AG10803 (cell line): Measurements from ENCODE around the gene MUSK.
A peak's percentile ranks its signal among the peaks of the same experiment; 100 is the strongest.
"Not testable (repeated sequence)": the region's sequence is repeated elsewhere in the genome, so short reads cannot be mapped to it uniquely, and the experiment has no call there.

Experiments used
- DNase-seq: peaks from one replicate; pipeline ENCODE4 v3.0.0; 2010; ENCODE audit warnings: low read depth
- H3K4me3 ChIP-seq: 2 replicates; pipeline ENCODE4 v1.5.1; 2011; ENCODE audit warnings: mild to moderate bottlenecking, low read length, control low read depth
- TF ChIP-seq, protein P1 (sequence below): conservative IDR thresholded peaks from 2 replicates; pipeline ENCODE4 v1.5.1; 2011; ENCODE audit warnings: mild to moderate bottlenecking, low read length, control low read depth, inconsistent platforms

MUSK gene

DNA sequence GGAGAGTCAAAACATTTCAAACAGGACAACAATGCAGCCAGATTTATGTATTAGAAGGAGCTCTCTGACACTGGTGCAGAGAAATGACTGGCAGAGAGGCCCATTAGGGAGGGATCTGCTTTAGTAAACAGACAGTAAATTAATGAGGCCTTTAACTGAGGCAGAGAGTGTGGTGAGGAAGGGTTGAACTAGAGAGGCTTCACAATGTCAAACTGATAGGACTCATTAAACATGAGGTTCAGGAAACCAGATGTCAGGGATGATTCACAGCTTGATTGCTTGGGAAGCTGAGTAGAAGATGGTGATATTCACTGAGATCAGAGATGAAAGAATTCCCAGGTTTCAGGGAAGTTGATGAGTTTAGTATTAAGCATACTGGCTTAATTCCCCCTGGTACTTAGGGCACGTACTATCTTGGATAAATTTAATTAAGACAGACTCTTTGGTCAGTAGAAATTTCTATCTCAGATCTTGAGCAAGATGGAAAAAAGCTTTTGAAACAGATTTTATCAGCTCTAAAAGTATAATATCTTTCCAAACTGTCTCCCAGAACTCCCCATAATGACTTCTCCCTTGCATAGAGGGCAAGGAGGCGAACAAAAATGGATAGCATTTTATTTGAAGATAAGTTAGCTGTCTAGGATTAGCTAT is 8.6 kb upstream of the MUSK start:
- DNase-seq = peak; percentile 36
- TF ChIP-seq, protein P1, sequence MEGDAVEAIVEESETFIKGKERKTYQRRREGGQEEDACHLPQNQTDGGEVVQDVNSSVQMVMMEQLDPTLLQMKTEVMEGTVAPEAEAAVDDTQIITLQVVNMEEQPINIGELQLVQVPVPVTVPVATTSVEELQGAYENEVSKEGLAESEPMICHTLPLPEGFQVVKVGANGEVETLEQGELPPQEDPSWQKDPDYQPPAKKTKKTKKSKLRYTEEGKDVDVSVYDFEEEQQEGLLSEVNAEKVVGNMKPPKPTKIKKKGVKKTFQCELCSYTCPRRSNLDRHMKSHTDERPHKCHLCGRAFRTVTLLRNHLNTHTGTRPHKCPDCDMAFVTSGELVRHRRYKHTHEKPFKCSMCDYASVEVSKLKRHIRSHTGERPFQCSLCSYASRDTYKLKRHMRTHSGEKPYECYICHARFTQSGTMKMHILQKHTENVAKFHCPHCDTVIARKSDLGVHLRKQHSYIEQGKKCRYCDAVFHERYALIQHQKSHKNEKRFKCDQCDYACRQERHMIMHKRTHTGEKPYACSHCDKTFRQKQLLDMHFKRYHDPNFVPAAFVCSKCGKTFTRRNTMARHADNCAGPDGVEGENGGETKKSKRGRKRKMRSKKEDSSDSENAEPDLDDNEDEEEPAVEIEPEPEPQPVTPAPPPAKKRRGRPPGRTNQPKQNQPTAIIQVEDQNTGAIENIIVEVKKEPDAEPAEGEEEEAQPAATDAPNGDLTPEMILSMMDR = no peak
- H3K4me3 ChIP-seq = no peak overlapping the region

- TF ChIP-seq, protein P1 = no peak
- DNase-seq = peak; percentile 8
- no peak overlapping the region for H3K4me3 ChIP-seq
Measured at GRCh38 chr9:110669433-110669832, 842 bp downstream of the MUSK start.

GRCh38 chr9:110671849-110672248 is 3.3 kb downstream of the MUSK start:
- no peak overlapping the region for H3K4me3 ChIP-seq
- DNase-seq = no peak
- TF ChIP-seq, protein P1 = no peak

- DNase-seq = no peak
- H3K4me3 ChIP-seq = no peak overlapping the region
- TF ChIP-seq, protein P1 = no peak
Measured at GRCh38 chr9:110672873-110673510, 4.4 kb downstream of the MUSK start.

DNA sequence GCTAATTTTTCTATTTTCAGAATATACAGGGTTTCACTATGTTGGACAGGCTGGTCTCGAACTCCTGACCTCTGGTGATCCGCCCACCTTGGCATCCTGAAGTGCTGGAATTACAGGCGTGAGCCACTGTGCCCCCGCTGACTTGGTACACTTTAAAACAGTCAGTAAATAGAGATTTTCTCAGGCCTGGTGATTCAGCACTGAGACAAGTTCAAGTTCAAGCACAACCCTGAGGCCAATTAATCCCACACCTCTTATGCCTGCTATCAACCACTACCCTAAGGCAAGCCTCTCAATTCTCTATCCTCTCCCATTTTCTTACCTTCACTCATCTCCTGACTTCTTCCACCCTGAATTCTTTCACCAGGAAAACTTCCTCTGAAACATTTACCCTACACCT is 18.9 kb downstream of the MUSK start:
- TF ChIP-seq, protein P1 = no peak
- no peak overlapping the region for H3K4me3 ChIP-seq
- no peak for DNase-seq

- DNase-seq = no peak
- TF ChIP-seq, protein P1 = no peak
- no peak overlapping the region for H3K4me3 ChIP-seq
Measured at GRCh38 chr9:110688329-110688728, 19.7 kb downstream of the MUSK start.

GRCh38 chr9:110691002-110691549 is 22.5 kb downstream of the MUSK start:
- H3K4me3 ChIP-seq = no peak overlapping the region
- no peak for DNase-seq
- TF ChIP-seq, protein P1 = no peak

GRCh38 chr9:110695846-110696245 is 27.3 kb downstream of the MUSK start:
- not testable (repeated sequence) for H3K4me3 ChIP-seq
- DNase-seq = peak; percentile 70
